ENCODE results near the gene AKR1B1. TPM values are rescaled to one million over a fixed set of nuclear protein-coding genes. Genes with fewer than 3 reads are reported as not detected.
A peak's percentile ranks its signal among the peaks of the same experiment; 100 is the strongest.

Gene AKR1B1
- total and polyA plus RNA-seq, 2 of the 13 experiments (the other 11 are each of a cell fraction or from before 2014, with no cell fraction given): 89.9 to 133 TPM

DNA sequence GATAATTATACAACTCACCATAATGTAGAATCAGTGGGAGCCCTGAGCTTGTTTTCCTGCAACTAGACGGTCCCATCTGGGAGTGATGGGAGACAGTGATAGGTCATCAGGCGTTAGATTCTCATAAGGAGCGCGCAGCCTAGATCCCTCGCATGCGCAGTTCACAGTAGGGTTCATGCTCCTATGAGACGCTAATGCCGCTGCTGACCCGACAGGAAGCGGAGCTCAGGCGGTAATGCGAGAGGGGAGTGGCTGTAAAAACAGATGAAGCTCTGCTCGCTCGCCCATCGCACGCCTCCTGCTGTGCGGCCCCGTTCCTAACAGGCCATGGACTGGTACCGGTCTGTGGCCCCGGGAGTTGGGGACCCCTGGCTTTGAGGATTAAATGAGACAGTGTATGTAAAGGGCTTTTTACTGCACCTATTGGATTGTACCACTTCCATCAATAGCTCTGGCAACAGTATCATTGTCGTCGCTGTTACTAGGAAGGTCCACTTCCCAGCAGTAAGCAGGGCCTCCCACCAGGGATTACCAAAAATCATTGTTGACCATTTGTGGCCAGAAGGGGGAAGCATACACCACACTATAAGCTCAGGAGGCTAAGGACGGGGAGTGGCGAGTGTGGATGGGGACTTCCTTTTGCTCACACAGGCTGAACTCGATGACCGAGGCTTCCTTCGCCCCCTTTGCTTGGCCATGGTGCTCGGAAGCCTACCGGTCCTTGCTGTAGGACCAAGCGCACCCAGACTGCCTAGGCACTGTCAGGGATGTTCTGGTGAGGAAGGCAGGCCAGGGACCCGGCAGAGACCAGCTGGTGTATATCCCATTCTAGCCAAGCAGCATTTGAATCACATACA lies 26.4 kb downstream of the AKR1B1 start (continued):
- TF ChIP-seq ZNF292 (CRISPR knock-in tag; IDR thresholded peaks at IDR 0.05; ENCODE audit: borderline replicate concordance, low read depth): 0 out of 2 replicates have a peak, but pooled peaks have one; percentile 44
- TF ChIP-seq HOXA3 (CRISPR knock-in tag; IDR thresholded peaks at IDR 0.05): peak; percentile 62; the same call in 1 of the 2 replicates
- peak; percentile 84 for TF ChIP-seq RAD21 (CRISPR knock-in tag; IDR thresholded peaks at IDR 0.05)
- TF ChIP-seq ZNF816 (CRISPR knock-in tag; IDR thresholded peaks at IDR 0.05; ENCODE audit: borderline replicate concordance): peak; percentile 40; the same call in 1 of the 2 replicates
- 0 out of 2 replicates have a peak, but pooled peaks have one; percentile 37 for TF ChIP-seq HMG20B (CRISPR knock-in tag; conservative IDR thresholded peaks at IDR 0.05)
- no peak for TF ChIP-seq NR2F1 (CRISPR knock-in tag; IDR thresholded peaks at IDR 0.05)
- TF ChIP-seq, protein P1, sequence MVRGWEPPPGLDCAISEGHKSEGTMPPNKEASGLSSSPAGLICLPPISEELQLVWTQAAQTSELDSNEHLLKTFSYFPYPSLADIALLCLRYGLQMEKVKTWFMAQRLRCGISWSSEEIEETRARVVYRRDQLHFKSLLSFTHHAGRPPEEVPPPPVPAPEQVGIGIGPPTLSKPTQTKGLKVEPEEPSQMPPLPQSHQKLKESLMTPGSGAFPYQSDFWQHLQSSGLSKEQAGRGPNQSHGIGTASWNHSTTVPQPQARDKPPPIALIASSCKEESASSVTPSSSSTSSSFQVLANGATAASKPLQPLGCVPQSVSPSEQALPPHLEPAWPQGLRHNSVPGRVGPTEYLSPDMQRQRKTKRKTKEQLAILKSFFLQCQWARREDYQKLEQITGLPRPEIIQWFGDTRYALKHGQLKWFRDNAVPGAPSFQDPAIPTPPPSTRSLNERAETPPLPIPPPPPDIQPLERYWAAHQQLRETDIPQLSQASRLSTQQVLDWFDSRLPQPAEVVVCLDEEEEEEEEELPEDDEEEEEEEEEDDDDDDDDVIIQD (CRISPR knock-in tag; IDR thresholded peaks at IDR 0.05; ENCODE audit: low read depth): peak; percentile 45; the same call in 1 of the 2 replicates
- TF ChIP-seq, protein P2, sequence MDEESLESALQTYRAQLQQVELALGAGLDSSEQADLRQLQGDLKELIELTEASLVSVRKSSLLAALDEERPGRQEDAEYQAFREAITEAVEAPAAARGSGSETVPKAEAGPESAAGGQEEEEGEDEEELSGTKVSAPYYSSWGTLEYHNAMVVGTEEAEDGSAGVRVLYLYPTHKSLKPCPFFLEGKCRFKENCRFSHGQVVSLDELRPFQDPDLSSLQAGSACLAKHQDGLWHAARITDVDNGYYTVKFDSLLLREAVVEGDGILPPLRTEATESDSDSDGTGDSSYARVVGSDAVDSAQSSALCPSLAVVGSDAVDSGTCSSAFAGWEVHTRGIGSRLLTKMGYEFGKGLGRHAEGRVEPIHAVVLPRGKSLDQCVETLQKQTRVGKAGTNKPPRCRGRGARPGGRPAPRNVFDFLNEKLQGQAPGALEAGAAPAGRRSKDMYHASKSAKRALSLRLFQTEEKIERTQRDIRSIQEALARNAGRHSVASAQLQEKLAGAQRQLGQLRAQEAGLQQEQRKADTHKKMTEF (CRISPR knock-in tag; IDR thresholded peaks at IDR 0.05): peak; percentile 62; the same call in 1 of the 2 replicates
- TF ChIP-seq, protein P3, sequence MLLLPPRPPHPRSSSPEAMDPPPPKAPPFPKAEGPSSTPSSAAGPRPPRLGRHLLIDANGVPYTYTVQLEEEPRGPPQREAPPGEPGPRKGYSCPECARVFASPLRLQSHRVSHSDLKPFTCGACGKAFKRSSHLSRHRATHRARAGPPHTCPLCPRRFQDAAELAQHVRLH (CRISPR knock-in tag; IDR thresholded peaks at IDR 0.05; ENCODE audit: borderline replicate concordance, low read depth): 0 out of 2 replicates have a peak, but pooled peaks have one; percentile 25
- TF ChIP-seq XRCC5 (optimal IDR thresholded peaks at IDR 0.05; ENCODE audit: low read length): peak; percentile 60
- no peak for TF ChIP-seq ZFP62 (CRISPR knock-in tag; IDR thresholded peaks at IDR 0.05)
- TF ChIP-seq, protein P4, sequence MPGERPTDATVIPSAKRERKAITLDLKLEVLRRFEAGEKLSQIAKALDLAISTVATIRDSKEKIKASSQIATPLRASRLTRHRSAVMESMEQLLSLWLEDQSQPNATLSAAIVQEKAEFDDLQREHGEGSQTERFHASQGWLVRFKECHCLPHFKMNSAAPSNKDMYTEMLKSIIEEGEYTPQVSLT (CRISPR knock-in tag; IDR thresholded peaks at IDR 0.05; ENCODE audit: borderline replicate concordance, low read depth): no peak
- no peak for TF ChIP-seq TBL1XR1 (IDR thresholded peaks at IDR 0.05; ENCODE audit: borderline replicate concordance, low read length, partially characterized antibody)
- TF ChIP-seq, protein P5, sequence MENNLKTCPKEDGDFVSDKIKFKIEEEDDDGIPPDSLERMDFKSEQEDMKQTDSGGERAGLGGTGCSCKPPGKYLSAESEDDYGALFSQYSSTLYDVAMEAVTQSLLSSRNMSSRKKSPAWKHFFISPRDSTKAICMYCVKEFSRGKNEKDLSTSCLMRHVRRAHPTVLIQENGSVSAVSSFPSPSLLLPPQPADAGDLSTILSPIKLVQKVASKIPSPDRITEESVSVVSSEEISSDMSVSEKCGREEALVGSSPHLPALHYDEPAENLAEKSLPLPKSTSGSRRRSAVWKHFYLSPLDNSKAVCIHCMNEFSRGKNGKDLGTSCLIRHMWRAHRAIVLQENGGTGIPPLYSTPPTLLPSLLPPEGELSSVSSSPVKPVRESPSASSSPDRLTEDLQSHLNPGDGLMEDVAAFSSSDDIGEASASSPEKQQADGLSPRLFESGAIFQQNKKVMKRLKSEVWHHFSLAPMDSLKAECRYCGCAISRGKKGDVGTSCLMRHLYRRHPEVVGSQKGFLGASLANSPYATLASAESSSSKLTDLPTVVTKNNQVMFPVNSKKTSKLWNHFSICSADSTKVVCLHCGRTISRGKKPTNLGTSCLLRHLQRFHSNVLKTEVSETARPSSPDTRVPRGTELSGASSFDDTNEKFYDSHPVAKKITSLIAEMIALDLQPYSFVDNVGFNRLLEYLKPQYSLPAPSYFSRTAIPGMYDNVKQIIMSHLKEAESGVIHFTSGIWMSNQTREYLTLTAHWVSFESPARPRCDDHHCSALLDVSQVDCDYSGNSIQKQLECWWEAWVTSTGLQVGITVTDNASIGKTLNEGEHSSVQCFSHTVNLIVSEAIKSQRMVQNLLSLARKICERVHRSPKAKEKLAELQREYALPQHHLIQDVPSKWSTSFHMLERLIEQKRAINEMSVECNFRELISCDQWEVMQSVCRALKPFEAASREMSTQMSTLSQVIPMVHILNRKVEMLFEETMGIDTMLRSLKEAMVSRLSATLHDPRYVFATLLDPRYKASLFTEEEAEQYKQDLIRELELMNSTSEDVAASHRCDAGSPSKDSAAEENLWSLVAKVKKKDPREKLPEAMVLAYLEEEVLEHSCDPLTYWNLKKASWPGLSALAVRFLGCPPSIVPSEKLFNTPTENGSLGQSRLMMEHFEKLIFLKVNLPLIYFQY (CRISPR knock-in tag; IDR thresholded peaks at IDR 0.05; ENCODE audit: borderline replicate concordance): peak; percentile 64; the same call in 1 of the 2 replicates
- peak; percentile 63; the same call in 1 of the 2 replicates for TF ChIP-seq NFKB2 (CRISPR knock-in tag; IDR thresholded peaks at IDR 0.05; ENCODE audit: borderline replicate concordance)
- TF ChIP-seq MBNL3 (CRISPR knock-in tag; conservative IDR thresholded peaks at IDR 0.05): no peak
- TF ChIP-seq ZNF317 (CRISPR knock-in tag; IDR thresholded peaks at IDR 0.05): peak; percentile 74; the same call in 1 of the 2 replicates
- TF ChIP-seq ZNF850 (CRISPR knock-in tag; conservative IDR thresholded peaks at IDR 0.05): peak; percentile 98

Measured in HepG2 (cell line).